Brain microvascular endothelial cell (primary cell): ENCODE data around the gene TET2.

Source experiments
- DNase-seq: peaks from one replicate; pipeline ENCODE4 v3.0.0-alpha.2; 2020
- H3K27ac ChIP-seq: fragments of 250-450 bp; sonication (Bioruptor Pico); 2 replicates; pipeline ENCODE4 v1.5.1; 2020; ENCODE audit warnings: mild to moderate bottlenecking, moderate library complexity
- H3K27me3 ChIP-seq: fragments of 250-450 bp; sonication (Bioruptor Pico); replicated peaks from 2 replicates; pipeline ENCODE4 v1.5.1; 2020; ENCODE audit warnings: mild to moderate bottlenecking
- H3K36me3 ChIP-seq: fragments of 250-450 bp; sonication (Bioruptor Pico); replicated peaks from 2 replicates; pipeline ENCODE4 v1.5.1; 2020; ENCODE audit warnings: mild to moderate bottlenecking
- H3K4me3 ChIP-seq: 2 replicates; pipeline ENCODE4 v1.5.1; 2011; ENCODE audit warnings: low read depth, mild to moderate bottlenecking, control low read depth, low read length, moderate library complexity
- in situ Hi-C: cut with HindIII; loops from 2 replicates; pipeline ENCODE4 v1.10.0; 2017; ENCODE audit warnings: low sequenced_read_pairs, low pct_ligation_motif_present
- TF ChIP-seq, protein P1 (sequence below): IDR thresholded peaks from 2 replicates; pipeline ENCODE4 v1.5.1; 2011; ENCODE audit warnings: low read depth, mild to moderate bottlenecking, moderate library complexity, low read length, control low read depth, inconsistent platforms; ENCODE audit errors: missing control alignments

Gene TET2

GRCh38 chr4:105146276-105147015 is at the start of gene TET2:
TSS of gene TET2 (plus strand) at chr4:105146876. CDS start at chr4:105233943, 87,067 bp downstream.
- Histone ChIP-seq H3K27ac (peak within 1 kb of the TSS; percentile 68), H3K36me3 (no peaks in the 10 kb centered on the region), H3K4me3 (peak within 1 kb of the TSS; percentile 70), H3K27me3 (no peaks in the 10 kb centered on the region)
- in situ Hi-C loops = no loop called here
- TF ChIP-seq, protein P1, sequence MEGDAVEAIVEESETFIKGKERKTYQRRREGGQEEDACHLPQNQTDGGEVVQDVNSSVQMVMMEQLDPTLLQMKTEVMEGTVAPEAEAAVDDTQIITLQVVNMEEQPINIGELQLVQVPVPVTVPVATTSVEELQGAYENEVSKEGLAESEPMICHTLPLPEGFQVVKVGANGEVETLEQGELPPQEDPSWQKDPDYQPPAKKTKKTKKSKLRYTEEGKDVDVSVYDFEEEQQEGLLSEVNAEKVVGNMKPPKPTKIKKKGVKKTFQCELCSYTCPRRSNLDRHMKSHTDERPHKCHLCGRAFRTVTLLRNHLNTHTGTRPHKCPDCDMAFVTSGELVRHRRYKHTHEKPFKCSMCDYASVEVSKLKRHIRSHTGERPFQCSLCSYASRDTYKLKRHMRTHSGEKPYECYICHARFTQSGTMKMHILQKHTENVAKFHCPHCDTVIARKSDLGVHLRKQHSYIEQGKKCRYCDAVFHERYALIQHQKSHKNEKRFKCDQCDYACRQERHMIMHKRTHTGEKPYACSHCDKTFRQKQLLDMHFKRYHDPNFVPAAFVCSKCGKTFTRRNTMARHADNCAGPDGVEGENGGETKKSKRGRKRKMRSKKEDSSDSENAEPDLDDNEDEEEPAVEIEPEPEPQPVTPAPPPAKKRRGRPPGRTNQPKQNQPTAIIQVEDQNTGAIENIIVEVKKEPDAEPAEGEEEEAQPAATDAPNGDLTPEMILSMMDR = no peak
- peak; percentile 86 for DNase-seq

- Histone ChIP-seq H3K4me3 (no peak overlapping the region), H3K27ac (no peak overlapping the region), H3K36me3 (no peaks in the 10 kb centered on the region), H3K27me3 (no peaks in the 10 kb centered on the region)
- TF ChIP-seq, protein P1 = no peak
- in situ Hi-C loops = no loop called here
- DNase-seq = no peak
These were observed 44.7 kb upstream of the TET2 start for GRCh38 chr4:105102016-105102415.

DNA sequence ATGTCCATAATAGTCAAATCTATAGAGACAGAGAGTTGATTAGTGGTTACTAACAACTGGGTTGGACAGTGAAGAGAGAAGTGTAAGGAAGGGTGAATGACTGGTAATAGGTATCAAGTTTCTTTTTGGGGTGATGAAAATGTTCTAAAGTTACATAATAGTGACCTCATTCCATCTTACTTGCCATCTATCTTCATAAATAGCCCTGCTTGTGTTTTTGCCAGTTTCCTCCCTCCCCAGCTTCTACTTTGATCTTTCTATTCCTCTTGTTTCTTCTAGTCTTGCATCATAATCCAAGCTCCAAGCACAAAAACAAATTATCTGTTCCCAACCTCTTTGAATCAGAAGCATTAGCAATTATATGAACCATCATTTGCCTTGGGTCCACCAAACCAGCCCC is 40.2 kb upstream of the TET2 start:
- in situ Hi-C loops = no loop called here

DNA sequence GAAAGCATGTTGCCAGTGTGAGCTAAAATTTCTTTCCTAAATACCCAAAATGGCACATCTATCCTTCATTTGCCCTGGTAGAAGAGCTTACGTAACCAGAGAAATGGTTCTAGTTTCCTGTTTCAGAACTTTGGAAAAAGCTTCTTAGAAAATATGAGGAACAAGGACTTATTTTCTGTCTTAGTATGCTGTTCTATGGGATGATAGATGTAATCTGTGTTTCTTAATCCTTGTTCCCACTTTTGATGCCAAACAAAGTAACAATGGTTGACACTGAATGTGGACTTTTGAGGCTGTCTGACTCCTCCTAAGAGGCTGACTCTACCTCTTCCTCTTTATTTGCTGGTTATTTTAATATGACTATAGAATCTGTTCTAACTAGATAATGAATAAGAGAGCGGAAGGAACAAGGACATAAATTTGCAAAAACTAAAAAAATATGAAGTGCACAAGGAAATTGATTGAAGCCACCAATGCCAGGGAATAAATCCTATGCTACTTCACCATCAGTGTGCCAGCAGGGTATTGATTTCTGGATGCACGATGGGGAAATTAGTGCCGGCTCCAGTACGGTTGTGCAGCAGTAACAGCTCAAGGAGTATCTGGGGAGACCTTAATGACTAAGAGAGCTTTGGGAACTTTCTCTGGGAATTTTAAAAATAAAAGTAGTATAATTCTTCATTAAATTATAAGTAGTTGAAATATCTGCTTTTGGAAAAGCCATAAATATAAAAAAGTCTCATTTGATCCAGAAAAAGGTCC is 39.4 kb upstream of the TET2 start:
- TF ChIP-seq, protein P1 = no peak
- Histone ChIP-seq H3K36me3 (no peaks in the 10 kb centered on the region), H3K4me3 (no peak overlapping the region), H3K27me3 (no peaks in the 10 kb centered on the region), H3K27ac (no peak overlapping the region)
- no peak for DNase-seq
- in situ Hi-C loops = no loop called here

More for the DNA sequence above, 40.2 kb upstream of the TET2 start:
- no peak for DNase-seq
- Histone ChIP-seq H3K36me3 (no peaks in the 10 kb centered on the region), H3K27ac (no peak overlapping the region), H3K27me3 (no peaks in the 10 kb centered on the region), H3K4me3 (no peak overlapping the region)
- TF ChIP-seq, protein P1 = no peak

DNA sequence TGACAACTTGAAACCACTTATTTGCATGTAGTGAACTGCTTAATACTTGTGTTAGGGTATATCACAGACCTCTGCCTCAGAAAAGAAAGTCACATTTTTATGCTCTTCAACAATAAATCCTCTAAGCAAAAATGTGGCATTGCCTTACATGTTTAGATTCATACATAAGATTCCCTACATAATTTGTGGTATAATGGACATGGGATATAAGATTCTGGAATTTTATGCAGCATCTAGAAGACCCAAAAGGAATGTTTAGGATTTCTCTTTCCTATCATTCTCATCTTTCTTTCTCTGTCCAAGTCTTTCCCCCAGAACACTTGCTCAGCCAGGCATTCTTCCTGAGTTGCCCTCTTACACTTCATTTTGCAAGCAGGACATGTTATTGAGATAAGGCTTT is 37.7 kb upstream of the TET2 start:
- no peak for DNase-seq
- Histone ChIP-seq H3K36me3 (no peaks in the 10 kb centered on the region), H3K27me3 (no peaks in the 10 kb centered on the region), H3K4me3 (no peak overlapping the region), H3K27ac (no peak overlapping the region)
- in situ Hi-C loops = no loop called here
- TF ChIP-seq, protein P1 = no peak
